Activated CD4-positive, alpha-beta T cell treated with anti-CD3 and anti-CD28 coated beads, Interleukin-2, amount 10 ng/mL, durations not matched to agents 7 days and 5 days (primary cell): ENCODE data around the gene ZC3H13. TPM values are rescaled to one million over a fixed set of nuclear protein-coding genes. Genes with fewer than 3 reads are reported as not detected.

Source experiments
- CTCF ChIA-PET: fragments of 350-600 bp; sonication (Branson Sonifier 250); formaldehyde crosslinking; loops from one replicate; lab custom pipeline; 2021; ENCODE audit warnings: antibody characterized with exemption; lab: Charles Lee
- POLR2A ChIA-PET: fragments of 350-600 bp; sonication (Branson Sonifier 250); formaldehyde crosslinking; loops from one replicate; lab custom pipeline; 2021; ENCODE audit warnings: antibody characterized with exemption; lab: Charles Lee
- DNase-seq: peaks from one replicate; pipeline ENCODE4 v3.0.0-alpha.2; 2020
- H3K27ac Mint-ChIP-seq: one replicate; pipeline ENCODE4 v1.8.0; 2021; ENCODE audit warnings: mild to moderate bottlenecking, moderate library complexity, mixed read lengths
- H3K27me3 Mint-ChIP-seq: one replicate; pipeline ENCODE4 v1.8.0; 2021; ENCODE audit warnings: mixed read lengths
- H3K36me3 Mint-ChIP-seq: one replicate; pipeline ENCODE4 v1.8.0; 2021; ENCODE audit warnings: low read depth, mixed read lengths
- H3K4me1 Mint-ChIP-seq: one replicate; pipeline ENCODE4 v1.8.0; 2021; ENCODE audit warnings: mixed read lengths
- H3K4me3 Mint-ChIP-seq: one replicate; pipeline ENCODE4 v1.8.0; 2021; ENCODE audit warnings: mild to moderate bottlenecking, moderate library complexity, mixed read lengths
- H3K9me3 Mint-ChIP-seq: one replicate; pipeline ENCODE4 v1.8.0; 2021; ENCODE audit warnings: mixed read lengths
- total RNA-seq, 2 experiments: library from RNA; stranded (reverse); gene quantifications; one replicate each; pipeline ENCODE4 v1.2.3, GENCODE V29; 2021

The ZC3H13 gene
- total RNA-seq, 2 experiments from 2014 or later, result 38.0 to 50.0 TPM

DNA sequence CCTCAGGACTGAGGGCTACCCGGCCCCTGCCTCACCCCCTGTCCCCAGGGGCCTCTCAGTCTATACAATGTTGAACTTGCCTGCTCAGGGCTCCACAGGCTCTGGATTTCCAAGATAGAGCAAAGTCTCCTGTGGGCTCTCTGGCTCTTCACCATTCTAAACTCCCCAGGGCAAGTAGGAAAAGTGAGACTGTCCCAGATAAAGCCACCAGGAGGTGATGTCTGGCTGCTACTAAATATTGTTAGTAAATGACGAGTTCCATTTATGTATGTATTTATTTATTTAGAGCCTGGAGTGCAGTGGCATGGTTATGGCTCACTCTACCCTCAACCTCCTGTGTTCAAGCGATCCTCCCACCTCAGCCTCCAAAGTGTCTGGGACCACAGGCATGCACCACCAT is 127.4 kb downstream of the ZC3H13 start:
- Mint-ChIP-seq H3K4me1 (no peaks in the 10 kb centered on the region), H3K36me3 (no peaks in the 10 kb centered on the region), H3K27ac (no peak overlapping the region), H3K4me3 (no peak overlapping the region), H3K9me3 (no peaks in the 10 kb centered on the region), H3K27me3 (no peaks in the 10 kb centered on the region)
- POLR2A ChIA-PET, result no interaction called here
- CTCF ChIA-PET, result interaction anchor here (0.6 kb wide), 1 partner anchor 225 kb away, joined by 3 read pairs; no protein-coding TSS in a partner anchor
- DNase-seq, result no peak

DNA sequence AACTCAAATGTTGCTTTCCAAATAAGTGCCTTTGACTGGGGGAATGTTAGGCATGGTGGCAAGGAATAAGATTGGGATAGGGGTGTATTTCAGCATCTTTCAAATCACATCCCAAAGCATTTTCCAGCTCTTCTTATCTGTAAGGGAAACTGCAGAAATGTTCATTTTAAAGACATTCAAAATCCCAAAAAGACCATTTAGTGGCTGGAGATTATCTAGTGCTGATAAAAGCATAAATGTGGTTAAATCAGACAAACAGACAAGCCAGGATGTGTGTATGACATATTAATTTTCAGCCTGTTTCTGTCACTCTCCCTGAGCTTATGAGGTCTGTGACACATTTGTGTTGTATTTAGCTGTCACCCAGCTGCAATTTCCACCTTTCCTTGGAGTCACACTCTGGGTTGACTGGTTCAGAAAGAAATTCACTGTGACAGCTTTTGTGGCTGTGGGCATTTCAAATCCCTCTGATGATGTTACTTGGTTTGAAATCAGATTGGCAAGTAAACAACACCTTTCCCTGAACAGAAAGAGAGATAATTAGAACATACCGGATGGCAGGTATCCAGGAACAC is 131.3 kb downstream of the ZC3H13 start:
- H3K9me3 Mint-ChIP-seq, result no peaks in the 10 kb centered on the region
- H3K27me3 Mint-ChIP-seq, result no peaks in the 10 kb centered on the region
- ChIA-PET CTCF (interaction anchor here (0.6 to 0.9 kb wide), 2 partner anchors 30 to 211 kb away, joined by 3 to 4 read pairs; no protein-coding TSS in a partner anchor), POLR2A (no interaction called here)
- H3K36me3 Mint-ChIP-seq, result no peaks in the 10 kb centered on the region
- H3K4me3 Mint-ChIP-seq, result no peak overlapping the region
- H3K4me1 Mint-ChIP-seq, result no peaks in the 10 kb centered on the region
- DNase-seq, result no peak
- no peak overlapping the region for H3K27ac Mint-ChIP-seq

DNA sequence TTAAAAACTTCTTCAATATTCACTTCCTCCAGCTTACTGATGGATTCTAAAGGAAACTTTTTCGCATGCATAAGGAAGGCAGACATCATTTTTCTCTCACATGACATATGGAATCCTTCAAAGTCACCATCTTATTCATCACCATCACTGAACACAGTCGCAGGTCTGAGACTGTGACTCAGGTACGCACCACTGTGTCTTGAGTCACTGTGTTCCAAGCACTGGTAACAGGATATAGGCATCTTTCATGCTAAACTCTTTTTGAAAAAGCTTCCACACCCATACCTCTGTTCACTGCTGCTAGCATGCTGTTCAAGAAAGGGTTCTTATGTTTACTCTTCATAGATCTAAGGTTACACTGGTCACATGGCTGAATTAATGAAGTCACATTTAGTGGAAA is 133.9 kb downstream of the ZC3H13 start:
- no peaks in the 10 kb centered on the region for H3K36me3 Mint-ChIP-seq
- CTCF ChIA-PET, result interaction anchor here (1.0 kb wide), 1 partner anchor 13 kb away, joined by 3 read pairs; no protein-coding TSS in a partner anchor

DNA sequence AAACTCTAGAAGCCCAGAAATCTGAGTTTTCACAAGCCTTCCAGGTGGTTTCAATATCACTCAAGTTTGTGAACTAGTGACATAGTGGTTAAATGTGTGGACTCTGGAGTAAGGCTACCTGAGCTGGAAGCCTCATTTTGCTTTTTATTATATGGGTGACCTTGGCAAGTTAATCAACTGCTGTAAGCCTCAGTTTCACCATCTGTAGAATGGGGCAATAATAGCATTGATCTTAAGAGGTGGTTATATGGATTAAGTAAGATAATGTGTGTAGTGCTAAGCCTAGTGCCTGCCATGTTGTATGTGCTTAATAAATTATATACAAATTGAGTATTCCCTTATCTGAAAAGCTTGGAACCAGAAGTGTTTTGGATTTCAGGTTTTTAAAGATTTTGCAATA is 135.5 kb downstream of the ZC3H13 start:
- H3K36me3 Mint-ChIP-seq, result no peaks in the 10 kb centered on the region
- no peak for DNase-seq
- H3K4me1 Mint-ChIP-seq, result no peaks in the 10 kb centered on the region
- H3K9me3 Mint-ChIP-seq, result no peaks in the 10 kb centered on the region
- ChIA-PET POLR2A (no interaction called here), CTCF (interaction anchor here (0.9 to 1.1 kb wide), 2 partner anchors 16 to 69 kb away, joined by 3 read pairs; no protein-coding TSS in a partner anchor)
- H3K4me3 Mint-ChIP-seq, result no peak overlapping the region
- H3K27me3 Mint-ChIP-seq, result no peaks in the 10 kb centered on the region
- no peak overlapping the region for H3K27ac Mint-ChIP-seq

More for the DNA sequence above, 133.9 kb downstream of the ZC3H13 start:
- no peak for DNase-seq
- Mint-ChIP-seq H3K4me1 (no peaks in the 10 kb centered on the region), H3K27ac (no peak overlapping the region), H3K27me3 (no peaks in the 10 kb centered on the region), H3K4me3 (no peak overlapping the region), H3K9me3 (no peaks in the 10 kb centered on the region)
- POLR2A ChIA-PET, result no interaction called here

DNA sequence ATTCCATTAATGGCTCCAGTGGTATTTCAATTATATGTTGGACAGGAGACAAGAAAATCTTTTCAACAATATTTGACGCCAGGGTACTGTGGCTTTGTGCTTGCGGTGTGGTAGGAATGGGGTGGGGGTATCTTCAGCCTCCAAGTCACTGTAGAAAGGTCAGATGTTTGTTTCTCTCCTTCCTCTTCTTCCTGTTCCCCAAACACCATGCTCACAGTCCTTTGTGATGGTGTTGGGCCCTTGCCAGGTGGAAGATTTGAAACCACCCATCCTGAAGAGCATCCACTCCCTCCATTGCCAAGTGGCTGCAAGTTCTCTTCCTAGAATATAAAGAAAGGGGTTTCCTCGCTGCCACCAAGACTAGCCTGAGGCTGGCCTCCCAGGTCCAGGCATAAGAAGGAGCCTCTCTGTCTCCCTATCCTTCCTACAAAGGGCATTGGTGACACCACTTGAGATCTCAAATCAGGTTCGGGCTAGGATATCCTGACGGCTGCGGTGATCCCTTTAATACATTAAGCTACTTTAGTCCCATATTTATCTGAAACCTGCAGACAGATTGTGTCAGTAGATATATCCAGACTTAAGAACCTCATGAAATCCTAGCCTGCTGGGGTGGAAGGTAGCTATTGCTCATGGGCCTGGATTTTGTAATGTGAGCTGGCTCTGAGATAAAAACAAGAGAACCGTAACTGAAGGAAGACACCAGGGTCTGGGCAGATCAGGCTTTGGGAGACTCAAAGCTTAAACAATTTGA is 136.7 kb downstream of the ZC3H13 start:
- POLR2A ChIA-PET, result no interaction called here
- CTCF ChIA-PET, result interaction anchor here (0.6 to 1.1 kb wide), 3 partner anchors 17 to 68 kb away, joined by 3 read pairs; no protein-coding TSS in a partner anchor
- no peaks in the 10 kb centered on the region for H3K36me3 Mint-ChIP-seq
- H3K27ac Mint-ChIP-seq, result no peak overlapping the region
- DNase-seq, result no peak
- no peaks in the 10 kb centered on the region for H3K4me1 Mint-ChIP-seq
- no peaks in the 10 kb centered on the region for H3K9me3 Mint-ChIP-seq
- H3K27me3 Mint-ChIP-seq, result no peaks in the 10 kb centered on the region
- H3K4me3 Mint-ChIP-seq, result no peak overlapping the region

DNA sequence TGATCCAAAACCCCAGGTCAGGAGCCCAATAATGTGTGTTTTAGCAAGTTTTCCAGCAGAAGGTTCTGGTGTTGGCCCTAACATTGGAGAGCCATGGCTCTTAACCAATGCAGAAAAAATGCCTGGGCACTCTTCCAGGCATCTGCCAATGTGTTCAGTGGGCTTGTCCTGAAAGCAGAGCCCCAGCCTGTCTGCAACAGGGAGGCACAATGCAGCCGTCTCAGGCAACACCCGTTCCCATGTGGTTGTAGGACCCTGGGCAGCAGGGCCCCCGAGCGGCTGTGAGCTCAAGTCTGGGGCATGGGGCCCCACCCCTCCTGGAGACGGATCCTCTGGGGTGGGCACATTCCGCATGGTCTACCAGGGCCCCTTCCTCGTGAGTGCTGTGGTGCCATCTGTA is 142.9 kb downstream of the ZC3H13 start:
- no peak for DNase-seq
- H3K27me3 Mint-ChIP-seq, result no peaks in the 10 kb centered on the region
- POLR2A ChIA-PET, result no interaction called here
- no peaks in the 10 kb centered on the region for H3K4me1 Mint-ChIP-seq
- H3K4me3 Mint-ChIP-seq, result no peak overlapping the region
- no peaks in the 10 kb centered on the region for H3K9me3 Mint-ChIP-seq
- no peaks in the 10 kb centered on the region for H3K36me3 Mint-ChIP-seq
- CTCF ChIA-PET, result no interaction called here
- no peak overlapping the region for H3K27ac Mint-ChIP-seq

DNA sequence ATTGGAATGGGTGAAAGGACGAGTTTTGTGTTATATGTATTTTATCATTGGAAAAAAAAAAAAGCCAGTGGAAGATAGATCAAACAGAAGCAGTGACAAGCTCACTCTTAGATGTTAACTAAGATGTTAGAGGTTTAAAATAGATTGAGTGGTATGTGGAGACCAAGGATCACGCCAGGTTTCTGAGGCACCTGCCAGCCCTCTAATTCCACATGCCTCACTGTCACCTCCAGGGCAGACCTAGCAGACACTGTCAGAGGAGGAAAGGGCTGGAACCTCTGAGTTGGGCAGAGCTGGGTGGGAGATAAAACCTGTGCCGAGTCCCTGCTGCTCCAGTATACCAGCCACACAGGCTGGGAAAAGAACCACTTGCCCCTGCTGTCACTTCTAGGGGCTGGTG is 143.5 kb downstream of the ZC3H13 start:
- Mint-ChIP-seq H3K4me3 (no peak overlapping the region), H3K4me1 (no peaks in the 10 kb centered on the region), H3K27ac (no peak overlapping the region), H3K36me3 (no peaks in the 10 kb centered on the region), H3K27me3 (no peaks in the 10 kb centered on the region), H3K9me3 (no peaks in the 10 kb centered on the region)
- CTCF ChIA-PET, result no interaction called here
- DNase-seq, result no peak
- POLR2A ChIA-PET, result no interaction called here

DNA sequence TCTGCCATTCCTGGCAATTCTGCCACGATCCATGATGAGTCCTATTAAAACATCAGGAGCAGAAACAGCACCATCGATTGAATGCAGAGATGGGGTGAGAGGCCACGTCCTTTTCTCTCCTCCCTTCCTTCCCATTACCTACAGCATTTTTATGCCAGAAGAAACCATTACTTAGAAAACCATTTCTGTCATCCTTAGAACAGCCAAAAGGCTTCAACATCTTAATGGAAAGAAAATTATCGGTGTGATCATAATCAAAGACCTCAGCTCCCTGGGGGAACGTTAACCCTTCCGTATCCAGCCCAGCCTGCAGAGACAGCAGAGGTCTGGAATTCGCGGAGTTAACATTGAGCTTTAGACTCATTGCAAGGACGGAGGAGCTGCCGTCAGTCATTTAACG is 145.0 kb downstream of the ZC3H13 start:
- ChIA-PET POLR2A (no interaction called here), CTCF (interaction anchor here (0.8 to 1.2 kb wide), 2 partner anchors 36 to 39 kb away, joined by 3 read pairs; no protein-coding TSS in a partner anchor)
- Mint-ChIP-seq H3K4me1 (no peaks in the 10 kb centered on the region), H3K27ac (no peak overlapping the region), H3K4me3 (no peak overlapping the region), H3K27me3 (no peaks in the 10 kb centered on the region), H3K36me3 (no peaks in the 10 kb centered on the region), H3K9me3 (no peaks in the 10 kb centered on the region)
- DNase-seq, result no peak

Other genes with a start within 250 kb of the ZC3H13 start
- under 1 TPM; 0.08 to 0.12 TPM for gene SIAH3, start 201.0 kb downstream of the ZC3H13 start, total RNA-seq
- not detected for gene CPB2, start 52.3 kb upstream of the ZC3H13 start, total RNA-seq
- gene LCP1, start 129.4 kb upstream of the ZC3H13 start, total RNA-seq, result 1,000 to 10,000 TPM; 1,260 to 1,323 TPM
- 1 to 10 TPM; 1.0 to 1.5 TPM for gene LRRC63, start 159.2 kb upstream of the ZC3H13 start, total RNA-seq